Osteocyte (in vitro differentiated cells): ENCODE results near the gene TMEM106B. TPM values are rescaled to one million over a fixed set of nuclear protein-coding genes. Genes with fewer than 3 reads are reported as not detected.
A peak's percentile ranks its signal among the peaks of the same experiment; 100 is the strongest.
"Not testable (repeated sequence)": the region's sequence is repeated elsewhere in the genome, so short reads cannot be mapped to it uniquely, and the experiment has no call there.

Source experiments
- DNase-seq: peaks from one replicate; pipeline ENCODE4 v3.0.0; 2021; ENCODE audit warnings: mixed read lengths; ENCODE audit not compliant: unreplicated experiment; ENCODE audit errors: extremely low spot score
- H3K27ac Mint-ChIP-seq: one replicate; pipeline ENCODE4 v1.8.0; 2021; ENCODE audit warnings: mild to moderate bottlenecking, mixed read lengths; ENCODE audit not compliant: unreplicated experiment
- H3K27me3 Mint-ChIP-seq: one replicate; pipeline ENCODE4 v1.8.0; 2021; ENCODE audit warnings: mixed read lengths; ENCODE audit not compliant: unreplicated experiment
- H3K36me3 Mint-ChIP-seq: one replicate; pipeline ENCODE4 v1.8.0; 2021; ENCODE audit warnings: mixed read lengths; ENCODE audit not compliant: unreplicated experiment
- H3K4me1 Mint-ChIP-seq: one replicate; pipeline ENCODE4 v1.8.0; 2021; ENCODE audit warnings: mixed read lengths; ENCODE audit not compliant: unreplicated experiment
- H3K4me3 Mint-ChIP-seq: one replicate; pipeline ENCODE4 v1.8.0; 2021; ENCODE audit warnings: mild to moderate bottlenecking, moderate library complexity, mixed read lengths; ENCODE audit not compliant: unreplicated experiment
- H3K9me3 Mint-ChIP-seq: one replicate; pipeline ENCODE4 v1.8.0; 2021; ENCODE audit warnings: mixed read lengths; ENCODE audit not compliant: unreplicated experiment
- long read RNA-seq: library from polyadenylated mRNA; unstranded; transcript quantifications from one replicate; pipeline ENCODE4 v2.0.0, GENCODE V29; 2021
- total RNA-seq: library from RNA; stranded (reverse); gene quantifications from 2 replicates; pipeline ENCODE4 v1.2.1, GENCODE V29; 2021
- TF ChIP-seq, protein P1 (sequence below): fragments of 200-600 bp; sonication (generic); IDR thresholded peaks from 2 replicates; pipeline ENCODE4 v1.5.0; 2021; ENCODE audit warnings: antibody characterized with exemption, mild to moderate bottlenecking, moderate library complexity

Gene TMEM106B
- total RNA-seq = 61.7 and 64.0 TPM in 2 replicates
- long read RNA-seq, full-length matches to known transcripts = 354 of 417 reads
- long read RNA-seq, partial matches to known transcripts = 18 of 417 reads
- long read RNA-seq, other reads (novel, unspliced or antisense) = 45 of 417 reads

DNA sequence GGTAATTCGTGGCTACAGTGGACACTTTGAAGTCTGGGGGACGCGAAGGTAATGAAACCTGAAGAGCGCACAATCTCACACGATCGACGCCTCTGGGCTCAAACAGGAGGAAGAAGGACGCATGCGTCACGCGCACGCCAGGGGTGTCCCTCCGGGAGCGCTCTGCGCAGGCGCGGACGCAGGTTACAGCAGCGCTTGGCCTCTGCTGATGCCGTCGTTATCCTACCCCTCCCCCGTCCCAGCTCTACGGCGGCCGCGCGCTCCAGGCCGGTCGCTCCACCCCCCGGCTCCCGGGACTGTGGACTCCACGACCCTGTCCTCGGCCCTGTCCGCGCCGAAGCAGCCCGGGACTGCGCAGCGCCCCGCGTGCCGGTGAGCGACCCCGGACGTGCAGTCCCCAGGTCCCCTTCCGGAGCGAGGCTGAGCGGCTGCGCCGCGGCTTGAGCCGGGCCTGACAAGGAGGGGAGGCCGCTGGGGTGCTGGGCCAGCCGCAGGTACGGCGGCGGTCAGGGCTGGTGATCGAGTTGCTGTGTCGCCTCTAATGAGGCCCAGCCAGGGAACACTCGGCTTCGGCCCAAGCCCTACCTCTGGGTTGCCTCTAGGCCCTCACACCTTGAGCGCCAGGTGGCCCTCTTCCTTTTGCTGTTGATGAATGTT lies at the start of gene TMEM106B:
TMEM106B (plus strand) TSS at position 241 of the 657 bp plus-strand sequence. CDS start 3,517 bp downstream, outside the sequence.
- no peaks in the 10 kb centered on the region for H3K9me3 Mint-ChIP-seq
- TF ChIP-seq, protein P1, sequence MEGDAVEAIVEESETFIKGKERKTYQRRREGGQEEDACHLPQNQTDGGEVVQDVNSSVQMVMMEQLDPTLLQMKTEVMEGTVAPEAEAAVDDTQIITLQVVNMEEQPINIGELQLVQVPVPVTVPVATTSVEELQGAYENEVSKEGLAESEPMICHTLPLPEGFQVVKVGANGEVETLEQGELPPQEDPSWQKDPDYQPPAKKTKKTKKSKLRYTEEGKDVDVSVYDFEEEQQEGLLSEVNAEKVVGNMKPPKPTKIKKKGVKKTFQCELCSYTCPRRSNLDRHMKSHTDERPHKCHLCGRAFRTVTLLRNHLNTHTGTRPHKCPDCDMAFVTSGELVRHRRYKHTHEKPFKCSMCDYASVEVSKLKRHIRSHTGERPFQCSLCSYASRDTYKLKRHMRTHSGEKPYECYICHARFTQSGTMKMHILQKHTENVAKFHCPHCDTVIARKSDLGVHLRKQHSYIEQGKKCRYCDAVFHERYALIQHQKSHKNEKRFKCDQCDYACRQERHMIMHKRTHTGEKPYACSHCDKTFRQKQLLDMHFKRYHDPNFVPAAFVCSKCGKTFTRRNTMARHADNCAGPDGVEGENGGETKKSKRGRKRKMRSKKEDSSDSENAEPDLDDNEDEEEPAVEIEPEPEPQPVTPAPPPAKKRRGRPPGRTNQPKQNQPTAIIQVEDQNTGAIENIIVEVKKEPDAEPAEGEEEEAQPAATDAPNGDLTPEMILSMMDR = peak; percentile 13
- H3K27ac Mint-ChIP-seq = peak within 1 kb of the TSS; percentile 94
- peak; percentile 98 for DNase-seq
- peak within 1 kb of the TSS; percentile 97 for H3K4me3 Mint-ChIP-seq
- peaks cover 21% of the 10 kb centered on the region for H3K4me1 Mint-ChIP-seq
- H3K36me3 Mint-ChIP-seq = peaks cover 9% of the 10 kb centered on the region
- peaks cover 34% of the 10 kb centered on the region for H3K27me3 Mint-ChIP-seq

DNA sequence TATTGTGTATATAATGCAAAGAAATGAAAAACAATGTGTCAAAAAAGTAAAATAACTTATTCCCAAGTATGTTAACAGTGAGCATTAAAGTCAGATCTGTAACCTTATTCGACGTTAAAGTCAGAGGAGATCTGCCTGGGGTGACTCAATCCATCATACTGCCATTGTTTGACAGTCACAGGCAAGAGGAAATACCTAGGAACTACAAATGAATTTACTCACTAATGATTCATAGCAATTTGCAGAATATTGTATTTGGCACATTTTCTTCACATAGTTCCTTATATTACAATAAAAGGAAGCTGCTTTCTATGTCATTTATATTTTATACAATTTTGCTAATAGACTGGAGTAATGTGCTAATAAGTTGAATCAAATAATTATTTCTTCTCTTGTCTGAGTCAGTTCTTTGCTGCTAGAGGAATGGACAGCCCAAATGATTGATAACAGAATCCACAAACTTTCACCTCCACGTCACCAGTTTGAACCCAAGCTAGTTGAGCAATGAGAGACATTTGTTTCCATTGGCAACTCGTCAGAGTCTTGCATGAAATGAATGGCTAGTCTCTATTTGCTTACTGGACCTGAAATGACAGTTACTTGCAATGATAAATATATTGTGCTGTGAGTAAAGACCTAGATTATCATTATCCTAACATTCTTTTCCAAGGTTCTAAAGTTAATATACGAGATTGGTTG lies 48.5 kb upstream of the TMEM106B start:
- no peak overlapping the region for H3K4me3 Mint-ChIP-seq
- DNase-seq = no peak
- TF ChIP-seq, protein P1 = no peak
- H3K27me3 Mint-ChIP-seq = no peaks in the 10 kb centered on the region
- no peak overlapping the region for H3K27ac Mint-ChIP-seq
- no peaks in the 10 kb centered on the region for H3K4me1 Mint-ChIP-seq
- H3K36me3 Mint-ChIP-seq = no peaks in the 10 kb centered on the region
- H3K9me3 Mint-ChIP-seq = peaks cover 20% of the 10 kb centered on the region

DNA sequence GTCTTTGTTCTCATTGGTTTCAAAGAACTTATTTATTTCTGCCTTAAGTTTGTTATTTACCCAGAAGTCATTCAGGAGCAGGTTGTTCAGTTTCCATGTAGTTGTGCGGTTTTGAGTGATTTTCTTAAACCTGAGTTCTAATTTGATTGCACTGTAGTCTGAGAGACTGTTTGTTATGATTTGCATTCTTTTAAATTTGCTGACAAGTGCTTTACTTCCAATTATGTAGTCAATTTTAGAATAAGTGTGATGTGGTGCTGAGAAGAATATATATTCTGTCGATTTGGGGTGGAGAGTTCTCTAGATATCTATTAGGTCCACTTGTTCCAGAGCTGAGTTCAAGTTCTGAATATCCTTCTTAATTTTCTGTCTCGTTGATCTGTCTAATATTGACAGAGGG lies 43.0 kb upstream of the TMEM106B start:
- H3K27me3 Mint-ChIP-seq, H3K27ac Mint-ChIP-seq, DNase-seq, H3K36me3 Mint-ChIP-seq, H3K4me1 Mint-ChIP-seq, H3K4me3 Mint-ChIP-seq: not testable (repeated sequence)
- H3K9me3 Mint-ChIP-seq = peaks cover 26% of the 10 kb centered on the region

DNA sequence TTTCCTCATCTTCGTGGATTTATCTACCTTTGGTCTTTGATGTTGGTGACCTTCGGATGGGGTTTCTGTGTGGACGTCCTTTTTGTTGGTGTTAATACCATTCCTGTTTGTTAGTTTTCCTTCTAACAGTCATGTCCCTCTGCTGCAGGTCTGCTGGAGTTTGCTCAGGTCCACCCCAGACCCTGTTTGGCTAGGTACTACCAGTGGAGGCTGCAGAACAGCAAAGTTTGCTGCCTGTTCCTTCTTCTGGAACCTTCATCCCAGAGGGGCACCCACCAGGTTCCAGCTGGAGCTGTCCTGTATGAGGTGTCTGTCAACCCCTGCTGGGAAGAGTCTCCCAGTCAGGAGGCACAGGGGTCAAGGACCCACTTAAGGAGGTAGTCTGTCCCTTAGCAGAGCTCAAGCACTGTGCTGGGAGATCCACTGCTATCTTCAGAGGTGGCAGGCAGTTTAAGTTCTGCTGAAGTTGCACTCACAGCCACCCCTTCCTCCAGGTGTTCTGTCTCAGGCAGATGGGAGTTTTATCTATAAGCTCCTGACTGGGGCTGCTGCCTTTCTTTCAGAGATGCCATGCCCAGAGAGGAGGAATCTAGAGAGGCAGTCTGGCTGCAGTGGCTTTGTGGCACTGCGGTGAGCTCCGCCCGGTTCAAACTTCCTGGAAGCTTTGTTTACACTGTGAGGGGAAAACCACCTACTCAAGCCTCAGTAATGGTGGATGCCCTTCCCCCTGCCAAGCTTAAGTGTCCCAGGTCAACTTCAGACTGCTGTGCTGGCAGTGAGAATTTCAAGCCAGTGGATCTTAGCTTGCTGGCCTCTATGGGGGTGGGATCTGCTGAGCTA lies 40.9 kb upstream of the TMEM106B start:
- H3K27ac Mint-ChIP-seq, H3K4me3 Mint-ChIP-seq: not testable (repeated sequence)

DNA sequence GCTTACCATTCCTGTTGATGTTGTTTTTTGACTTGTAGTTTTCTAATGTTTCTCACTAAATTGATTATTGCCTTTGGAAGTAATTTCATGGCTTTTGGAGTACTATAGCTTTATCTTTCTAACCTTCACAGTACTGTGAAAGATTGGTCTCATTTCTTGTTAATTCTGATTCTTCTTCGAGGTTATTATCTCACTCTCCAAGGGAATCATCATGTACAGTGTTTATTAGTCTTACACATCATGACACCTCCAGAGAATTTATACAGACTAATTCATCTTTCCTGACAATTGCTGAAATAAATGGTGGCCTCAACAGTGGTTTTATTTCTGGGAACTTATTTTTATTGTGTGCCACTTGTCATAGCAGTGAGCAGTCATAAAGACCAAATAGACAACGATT lies 37.4 kb upstream of the TMEM106B start:
- no peak for DNase-seq
- no peak overlapping the region for H3K4me3 Mint-ChIP-seq
- no peaks in the 10 kb centered on the region for H3K36me3 Mint-ChIP-seq
- TF ChIP-seq, protein P1 = no peak
- H3K4me1 Mint-ChIP-seq = no peaks in the 10 kb centered on the region
- no peak overlapping the region for H3K27ac Mint-ChIP-seq
- H3K9me3 Mint-ChIP-seq = no peaks in the 10 kb centered on the region
- H3K27me3 Mint-ChIP-seq = peaks cover 8% of the 10 kb centered on the region

More for the DNA sequence above, 40.9 kb upstream of the TMEM106B start:
- not testable (repeated sequence) for H3K27me3 Mint-ChIP-seq, H3K4me1 Mint-ChIP-seq, H3K36me3 Mint-ChIP-seq, DNase-seq
- H3K9me3 Mint-ChIP-seq = peaks cover 26% of the 10 kb centered on the region
